CD4-positive, alpha-beta T cell treated with Interleukin-12 subunit alpha and Interleukin-12 subunit beta, for 1 hour (primary cell): ENCODE measurements around the gene CFAP57.
A peak's percentile ranks its signal among the peaks of the same experiment; 100 is the strongest.

ENCODE experiments used
- DNase-seq: peaks from one replicate; pipeline ENCODE4 v3.0.0-alpha.2; 2020

Gene CFAP57

GRCh38 chr1:43256675-43257570, 84.8 kb downstream of the CFAP57 start:
- DNase-seq, result no peak

- DNase-seq, result no peak
These were observed 86.2 kb downstream of the CFAP57 start for GRCh38 chr1:43258370-43258769.

GRCh38 chr1:43265431-43265830, 93.3 kb downstream of the CFAP57 start:
- DNase-seq, result no peak

- DNase-seq, result no peak
These were observed 94.8 kb downstream of the CFAP57 start for GRCh38 chr1:43266881-43267280.

- no peak for DNase-seq
These were observed 95.2 kb downstream of the CFAP57 start for GRCh38 chr1:43267291-43267805.

GRCh38 chr1:43267818-43268425, 95.8 kb downstream of the CFAP57 start:
- no peak for DNase-seq

- no peak for DNase-seq
These were observed 97.7 kb downstream of the CFAP57 start, which contains the start of gene TMEM125 for GRCh38 chr1:43269627-43270375. Gene TMEM125 (plus strand): TSS chr1:43269983. CDS start chr1:43272723, 2,740 bp downstream.

GRCh38 chr1:43270421-43271095, 98.4 kb downstream of the CFAP57 start:
- DNase-seq, result no peak

GRCh38 chr1:43271186-43272118, 99.3 kb downstream of the CFAP57 start:
- no peak for DNase-seq

- DNase-seq, result no peak
These were observed 100.0 kb downstream of the CFAP57 start for GRCh38 chr1:43272161-43272560.

- DNase-seq, result no peak
These were observed 100.7 kb downstream of the CFAP57 start for GRCh38 chr1:43272576-43273571.

GRCh38 chr1:43273708-43274107, 101.6 kb downstream of the CFAP57 start:
- DNase-seq, result no peak

GRCh38 chr1:43274125-43274803, 102.1 kb downstream of the CFAP57 start:
- DNase-seq, result peak; percentile 30

- DNase-seq, result no peak
These were observed 102.7 kb downstream of the CFAP57 start for GRCh38 chr1:43274804-43275180.

GRCh38 chr1:43275826-43276620, 103.9 kb downstream of the CFAP57 start:
- DNase-seq, result no peak

GRCh38 chr1:43276673-43277072, 104.5 kb downstream of the CFAP57 start:
- no peak for DNase-seq

- no peak for DNase-seq
These were observed 105.2 kb downstream of the CFAP57 start for GRCh38 chr1:43277116-43277876.

GRCh38 chr1:43279161-43279560, 107.0 kb downstream of the CFAP57 start:
- DNase-seq, result no peak
